ENCODE results near the gene OR5H14. TPM values are rescaled to one million over a fixed set of nuclear protein-coding genes. Genes with fewer than 3 reads are reported as not detected.

OR5H14 gene
- total RNA-seq, result not detected in 2 replicates
- long read RNA-seq, result 0 reads

- TF ChIP-seq, protein P1, sequence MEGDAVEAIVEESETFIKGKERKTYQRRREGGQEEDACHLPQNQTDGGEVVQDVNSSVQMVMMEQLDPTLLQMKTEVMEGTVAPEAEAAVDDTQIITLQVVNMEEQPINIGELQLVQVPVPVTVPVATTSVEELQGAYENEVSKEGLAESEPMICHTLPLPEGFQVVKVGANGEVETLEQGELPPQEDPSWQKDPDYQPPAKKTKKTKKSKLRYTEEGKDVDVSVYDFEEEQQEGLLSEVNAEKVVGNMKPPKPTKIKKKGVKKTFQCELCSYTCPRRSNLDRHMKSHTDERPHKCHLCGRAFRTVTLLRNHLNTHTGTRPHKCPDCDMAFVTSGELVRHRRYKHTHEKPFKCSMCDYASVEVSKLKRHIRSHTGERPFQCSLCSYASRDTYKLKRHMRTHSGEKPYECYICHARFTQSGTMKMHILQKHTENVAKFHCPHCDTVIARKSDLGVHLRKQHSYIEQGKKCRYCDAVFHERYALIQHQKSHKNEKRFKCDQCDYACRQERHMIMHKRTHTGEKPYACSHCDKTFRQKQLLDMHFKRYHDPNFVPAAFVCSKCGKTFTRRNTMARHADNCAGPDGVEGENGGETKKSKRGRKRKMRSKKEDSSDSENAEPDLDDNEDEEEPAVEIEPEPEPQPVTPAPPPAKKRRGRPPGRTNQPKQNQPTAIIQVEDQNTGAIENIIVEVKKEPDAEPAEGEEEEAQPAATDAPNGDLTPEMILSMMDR (conservative IDR thresholded peaks at IDR 0.05), result no peak
- Mint-ChIP-seq H3K27me3 (ENCODE audit: low read depth) (peaks cover 13% of the 10 kb centered on the region), H3K9me3 (peaks cover 3% of the 10 kb centered on the region), H3K27ac (ENCODE audit: unreplicated experiment) (no peak within 1 kb of the TSS), H3K4me3 (no peak within 1 kb of the TSS), H3K4me1 (no peaks in the 10 kb centered on the region), H3K36me3 (ENCODE audit: low read depth) (no peaks in the 10 kb centered on the region)
- DNase-seq (ENCODE audit: low read depth, low spot score), result no peak
Measured at GRCh38 chr3:98147179-98147578, at the start of gene OR5H14. Gene OR5H14 (plus strand): TSS chr3:98147479. CDS start chr3:98149386, 1,907 bp downstream.

DNA sequence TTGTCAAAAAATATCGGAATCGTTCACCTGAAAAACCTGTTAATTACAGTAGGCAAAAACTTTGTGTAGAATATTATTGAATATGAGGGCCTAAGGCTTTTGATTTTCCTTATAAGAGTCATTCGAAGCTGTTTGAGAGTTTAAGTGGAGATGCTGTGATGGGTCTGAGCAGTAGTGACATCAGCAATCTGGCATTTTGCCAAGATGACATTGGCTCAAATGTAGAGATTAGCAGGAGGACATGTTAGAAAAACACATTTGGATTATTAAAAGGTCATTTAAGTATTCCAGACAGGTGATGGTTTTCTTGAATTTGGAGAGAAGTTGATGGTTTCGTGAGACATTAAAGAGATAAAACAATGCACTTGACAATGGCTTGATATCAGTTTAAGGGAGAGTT is 47.4 kb upstream of the OR5H14 start:
- no peaks in the 10 kb centered on the region for H3K9me3 Mint-ChIP-seq
- no peak overlapping the region for H3K4me3 Mint-ChIP-seq
- H3K27me3 Mint-ChIP-seq (ENCODE audit: low read depth), result no peaks in the 10 kb centered on the region

GRCh38 chr3:98108162-98108561 is 39.1 kb upstream of the OR5H14 start:
- no peak for DNase-seq (ENCODE audit: low read depth, low spot score)
- H3K4me3 Mint-ChIP-seq, result no peak overlapping the region
- no peaks in the 10 kb centered on the region for H3K36me3 Mint-ChIP-seq (ENCODE audit: low read depth)
- peaks cover 4% of the 10 kb centered on the region for H3K9me3 Mint-ChIP-seq
- no peak overlapping the region for H3K27ac Mint-ChIP-seq (ENCODE audit: unreplicated experiment)
- peaks cover 2% of the 10 kb centered on the region for H3K27me3 Mint-ChIP-seq (ENCODE audit: low read depth)
- H3K4me1 Mint-ChIP-seq, result peaks cover 5% of the 10 kb centered on the region
- TF ChIP-seq, protein P1 (conservative IDR thresholded peaks at IDR 0.05), result no peak

More for the DNA sequence above, 47.4 kb upstream of the OR5H14 start:
- TF ChIP-seq, protein P1 (conservative IDR thresholded peaks at IDR 0.05), result no peak
- Mint-ChIP-seq H3K36me3 (ENCODE audit: low read depth) (no peaks in the 10 kb centered on the region), H3K4me1 (no peaks in the 10 kb centered on the region), H3K27ac (ENCODE audit: unreplicated experiment) (no peak overlapping the region)
- no peak for DNase-seq (ENCODE audit: low read depth, low spot score)

DNA sequence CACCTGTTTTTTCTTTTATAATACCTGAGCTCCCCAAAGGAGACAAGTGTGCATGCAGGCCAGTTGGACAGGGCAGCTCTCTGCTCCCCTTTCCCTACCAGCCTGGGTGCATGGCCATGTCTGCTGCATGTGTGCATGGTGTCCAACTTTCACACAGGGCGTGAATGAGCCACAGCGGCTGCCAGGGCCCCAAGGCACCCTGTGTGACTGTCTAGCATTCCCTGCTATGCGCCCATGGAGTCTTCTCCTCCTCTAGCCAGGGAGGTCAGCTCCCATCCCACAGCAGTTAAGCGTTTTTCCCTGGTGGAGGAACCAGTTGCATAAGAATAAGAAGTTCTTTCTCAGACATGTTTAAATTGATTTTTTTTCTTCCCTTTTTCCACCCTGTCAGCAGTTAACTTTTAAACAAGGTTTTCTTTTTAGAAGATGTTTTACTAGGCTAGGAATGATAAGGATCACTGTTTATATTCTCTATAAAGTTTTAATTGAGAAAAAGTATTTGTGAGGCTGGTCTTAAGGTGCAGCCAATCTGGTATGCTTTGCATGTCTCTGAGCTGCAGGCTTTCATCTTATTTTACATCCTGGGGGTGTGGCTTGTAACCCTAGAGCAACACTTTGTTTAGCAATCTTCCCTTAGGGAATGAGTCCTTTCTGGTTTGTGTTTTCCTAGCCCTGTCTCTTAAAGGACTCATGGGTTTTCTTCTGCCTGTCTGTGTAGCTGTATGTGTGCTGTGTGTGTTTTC is 37.3 kb upstream of the OR5H14 start:
- no peak overlapping the region for H3K4me3 Mint-ChIP-seq
- TF ChIP-seq, protein P1 (conservative IDR thresholded peaks at IDR 0.05), result no peak

GRCh38 chr3:98110550-98110908 is 36.8 kb upstream of the OR5H14 start:
- Mint-ChIP-seq H3K9me3 (peaks cover 6% of the 10 kb centered on the region), H3K4me3 (no peak overlapping the region), H3K27me3 (ENCODE audit: low read depth) (peaks cover 2% of the 10 kb centered on the region), H3K36me3 (ENCODE audit: low read depth) (no peaks in the 10 kb centered on the region), H3K4me1 (peaks cover 5% of the 10 kb centered on the region), H3K27ac (ENCODE audit: unreplicated experiment) (no peak overlapping the region)
- DNase-seq (ENCODE audit: low read depth, low spot score), result no peak
- TF ChIP-seq, protein P1 (conservative IDR thresholded peaks at IDR 0.05), result no peak

More for the DNA sequence above, 37.3 kb upstream of the OR5H14 start:
- Mint-ChIP-seq H3K4me1 (peaks cover 5% of the 10 kb centered on the region), H3K27ac (ENCODE audit: unreplicated experiment) (no peak overlapping the region), H3K36me3 (ENCODE audit: low read depth) (no peaks in the 10 kb centered on the region), H3K9me3 (peaks cover 6% of the 10 kb centered on the region), H3K27me3 (ENCODE audit: low read depth) (peaks cover 2% of the 10 kb centered on the region)
- no peak for DNase-seq (ENCODE audit: low read depth, low spot score)

All from neural crest cell (in vitro differentiated cells).